WTC11 (cell line): ENCODE measurements around the gene CACNA1D. TPM values are rescaled to one million over a fixed set of nuclear protein-coding genes. Genes with fewer than 3 reads are reported as not detected.

Experiments used
- ATAC-seq: fragments of 200-7000 bp; cut with Tn5 transposase; 2 replicates; pipeline ENCODE4 v1.10.0; 2021; ENCODE audit warnings: mild to moderate bottlenecking, moderate library complexity
- CTCF ChIA-PET: fragments of 300-600 bp; sonication (Branson Sonifier 250); formaldehyde crosslinking; loops from one replicate; lab custom pipeline; 2021; ENCODE audit warnings: antibody characterized with exemption; lab: Charles Lee
- POLR2A ChIA-PET: fragments of 350-600 bp; sonication (Branson Sonifier 250); formaldehyde crosslinking; loops from one replicate; lab custom pipeline; 2021; ENCODE audit warnings: antibody characterized with exemption; lab: Charles Lee
- DNase-seq: peaks from one replicate; pipeline ENCODE4 v3.0.0; 2021; ENCODE audit warnings: low spot score
- H3K27ac Mint-ChIP-seq: 2 replicates; pipeline ENCODE4 v1.8.0; 2021; ENCODE audit warnings: mixed read lengths
- H3K27me3 Mint-ChIP-seq: 2 replicates; pipeline ENCODE4 v1.8.0; 2021; ENCODE audit warnings: low read depth, mild to moderate bottlenecking, moderate library complexity, mixed read lengths
- H3K36me3 Mint-ChIP-seq: 2 replicates; pipeline ENCODE4 v1.8.0; 2021; ENCODE audit warnings: mixed read lengths
- H3K4me1 Mint-ChIP-seq: 2 replicates; pipeline ENCODE4 v1.8.0; 2022; ENCODE audit warnings: mixed read lengths
- H3K4me3 Mint-ChIP-seq: 2 replicates; pipeline ENCODE4 v1.8.0; 2021; ENCODE audit warnings: mild to moderate bottlenecking, moderate library complexity, mixed read lengths
- H3K9me3 Mint-ChIP-seq: 2 replicates; pipeline ENCODE4 v1.8.0; 2021; ENCODE audit warnings: mixed read lengths
- ATF6 ChIP-seq: sonication (generic); formaldehyde crosslinking; IDR thresholded peaks from 2 replicates; pipeline ENCODE4 v1.8.1; 2023; ENCODE audit warnings: mild to moderate bottlenecking, missing genetic modification reagents
- CREM ChIP-seq: sonication (generic); formaldehyde crosslinking; IDR thresholded peaks from 2 replicates; pipeline ENCODE4 v1.8.1; 2022; ENCODE audit warnings: mild to moderate bottlenecking, missing genetic modification reagents, moderate library complexity
- CTCF ChIP-seq: fragments of 200-600 bp; IDR thresholded peaks from 2 replicates; pipeline ENCODE4 v1.8.0; 2022; ENCODE audit warnings: antibody characterized with exemption
- EMX1 ChIP-seq: fragments of 250-450 bp; sonication (Bioruptor Pico); IDR thresholded peaks from 2 replicates; pipeline ENCODE4 v1.8.0; 2021; ENCODE audit warnings: mild to moderate bottlenecking
- ETV6 ChIP-seq: sonication (generic); formaldehyde crosslinking; IDR thresholded peaks from 2 replicates; pipeline ENCODE4 v1.8.1; 2022; ENCODE audit warnings: mild to moderate bottlenecking, missing genetic modification reagents
- FOXJ3 ChIP-seq: sonication (generic); formaldehyde crosslinking; IDR thresholded peaks from 2 replicates; pipeline ENCODE4 v1.9.0; 2021; ENCODE audit warnings: missing genetic modification reagents, mild to moderate bottlenecking, borderline replicate concordance
- FOXK1 ChIP-seq: sonication (generic); formaldehyde crosslinking; IDR thresholded peaks from 2 replicates; pipeline ENCODE4 v1.8.0; 2022; ENCODE audit warnings: mild to moderate bottlenecking, moderate library complexity, missing genetic modification reagents
- GRHL2 ChIP-seq: fragments of 250-450 bp; sonication (Bioruptor Pico); IDR thresholded peaks from 2 replicates; pipeline ENCODE4 v1.8.0; 2022; ENCODE audit warnings: mild to moderate bottlenecking, moderate library complexity; ENCODE audit not compliant: insufficient replicate concordance, severe bottlenecking
- NFATC4 ChIP-seq: fragments of 250-450 bp; sonication (Bioruptor Pico); IDR thresholded peaks from 2 replicates; pipeline ENCODE4 v1.9.0; 2021; ENCODE audit warnings: mild to moderate bottlenecking
- NFE2L1 ChIP-seq: sonication (generic); formaldehyde crosslinking; IDR thresholded peaks from 2 replicates; pipeline ENCODE4 v1.8.1; 2023; ENCODE audit warnings: missing genetic modification reagents
- NFYB ChIP-seq: sonication (generic); formaldehyde crosslinking; conservative IDR thresholded peaks from 2 replicates; pipeline ENCODE4 v1.8.0; 2022; ENCODE audit warnings: low read depth, missing genetic modification reagents
- PREB ChIP-seq: sonication (generic); formaldehyde crosslinking; IDR thresholded peaks from 2 replicates; pipeline ENCODE4 v1.8.1; 2022; ENCODE audit warnings: mild to moderate bottlenecking, missing genetic modification reagents, moderate library complexity, borderline replicate concordance
- RORB ChIP-seq: fragments of 250-450 bp; sonication (Bioruptor Pico); IDR thresholded peaks from 2 replicates; pipeline ENCODE4 v1.9.0; 2021; ENCODE audit warnings: mild to moderate bottlenecking
- TEAD1 ChIP-seq: sonication (generic); formaldehyde crosslinking; IDR thresholded peaks from 2 replicates; pipeline ENCODE4 v1.8.0; 2022; ENCODE audit warnings: mild to moderate bottlenecking, missing genetic modification reagents
- ZBTB21 ChIP-seq: sonication (generic); formaldehyde crosslinking; IDR thresholded peaks from 2 replicates; pipeline ENCODE4 v1.8.1; 2023; ENCODE audit warnings: mild to moderate bottlenecking, missing genetic modification reagents, borderline replicate concordance
- ZBTB43 ChIP-seq: sonication (generic); formaldehyde crosslinking; IDR thresholded peaks from 2 replicates; pipeline ENCODE4 v1.8.1; 2023; ENCODE audit warnings: mild to moderate bottlenecking, missing genetic modification reagents
- ZNF281 ChIP-seq: sonication (generic); formaldehyde crosslinking; IDR thresholded peaks from 2 replicates; pipeline ENCODE4 v1.8.0; 2023; ENCODE audit warnings: mild to moderate bottlenecking, missing genetic modification reagents
- ZSCAN18 ChIP-seq: fragments of 250-450 bp; sonication (Bioruptor Pico); IDR thresholded peaks from 2 replicates; pipeline ENCODE4 v2.1.2; 2022; ENCODE audit warnings: mild to moderate bottlenecking, moderate library complexity
- total RNA-seq: library from RNA; stranded (reverse); gene quantifications from 3 replicates; pipeline ENCODE4 v1.2.3, GENCODE V29; 2021
- TF ChIP-seq, protein P1 (sequence below): sonication (generic); formaldehyde crosslinking; IDR thresholded peaks from 2 replicates; pipeline ENCODE4 v1.8.0; 2022; ENCODE audit warnings: mild to moderate bottlenecking, missing genetic modification reagents

CACNA1D gene
- total RNA-seq, 1 experiment from 2014 or later = 2.3 TPM

DNA sequence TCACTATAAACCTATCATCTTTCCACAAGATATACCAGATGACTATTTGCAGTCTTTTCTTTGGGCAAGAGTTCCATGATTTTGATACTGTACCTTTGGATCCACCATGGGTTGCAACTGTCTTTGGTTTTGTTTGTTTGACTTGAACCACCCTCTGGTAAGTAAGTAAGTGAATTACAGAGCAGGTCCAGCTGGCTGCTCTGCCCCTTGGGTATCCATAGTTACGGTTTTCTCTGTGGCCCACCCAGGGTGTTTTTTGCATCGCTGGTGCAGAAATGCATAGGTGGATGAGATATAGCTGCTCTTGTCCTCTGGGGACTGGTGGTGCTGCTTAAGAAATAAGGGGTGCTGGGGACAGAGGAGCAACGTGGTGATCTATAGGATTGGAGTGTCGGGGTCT is 318.0 kb downstream of the CACNA1D start (continued):
- TF ChIP-seq CREM (no peak), ZSCAN18 (CRISPR knock-in tag) (no peak), TEAD1 (CRISPR knock-in tag) (no peak), ZBTB21 (no peak), ZBTB43 (CRISPR knock-in tag) (no peak)

- DNase-seq (no peak), ATAC-seq (no peak)
- H3K9me3 Mint-ChIP-seq = no peaks in the 10 kb centered on the region
- no peak overlapping the region for H3K27ac Mint-ChIP-seq
- CTCF ChIA-PET = interaction anchor here (0.7 to 1.4 kb wide), 6 partner anchors 8 to 317 kb away, joined by 3 to 4 read pairs (median 3); no protein-coding TSS in a partner anchor
- POLR2A ChIA-PET = no interaction called here
- TF ChIP-seq PREB (CRISPR knock-in tag) (no peak), NFYB (no peak), FOXK1 (CRISPR knock-in tag) (no peak), FOXJ3 (no peak), NFATC4 (no peak), ZNF281 (CRISPR knock-in tag) (no peak), CTCF (no peak), ATF6 (CRISPR knock-in tag) (no peak), ETV6 (no peak), EMX1 (CRISPR knock-in tag) (no peak), GRHL2 (CRISPR knock-in tag) (no peak), NFE2L1 (no peak), RORB (CRISPR knock-in tag) (no peak)
- TF ChIP-seq, protein P1, sequence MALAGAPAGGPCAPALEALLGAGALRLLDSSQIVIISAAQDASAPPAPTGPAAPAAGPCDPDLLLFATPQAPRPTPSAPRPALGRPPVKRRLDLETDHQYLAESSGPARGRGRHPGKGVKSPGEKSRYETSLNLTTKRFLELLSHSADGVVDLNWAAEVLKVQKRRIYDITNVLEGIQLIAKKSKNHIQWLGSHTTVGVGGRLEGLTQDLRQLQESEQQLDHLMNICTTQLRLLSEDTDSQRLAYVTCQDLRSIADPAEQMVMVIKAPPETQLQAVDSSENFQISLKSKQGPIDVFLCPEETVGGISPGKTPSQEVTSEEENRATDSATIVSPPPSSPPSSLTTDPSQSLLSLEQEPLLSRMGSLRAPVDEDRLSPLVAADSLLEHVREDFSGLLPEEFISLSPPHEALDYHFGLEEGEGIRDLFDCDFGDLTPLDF = no peak
- no peaks in the 10 kb centered on the region; the same call in 1 of the 2 replicates for H3K36me3 Mint-ChIP-seq
- H3K4me1 Mint-ChIP-seq = no peaks in the 10 kb centered on the region
- H3K27me3 Mint-ChIP-seq = no peaks in the 10 kb centered on the region
- no peak overlapping the region for H3K4me3 Mint-ChIP-seq
Measured at GRCh38 chr3:53813229-53813628, 318.8 kb downstream of the CACNA1D start.
